ENCODE measurements around the gene LYRM1. TPM values are rescaled to one million over a fixed set of nuclear protein-coding genes. Genes with fewer than 3 reads are reported as not detected.
A peak's percentile ranks its signal among the peaks of the same experiment; 100 is the strongest.

The LYRM1 gene
- total RNA-seq, 1 donor from 2014 or later = 23.2 TPM

DNA sequence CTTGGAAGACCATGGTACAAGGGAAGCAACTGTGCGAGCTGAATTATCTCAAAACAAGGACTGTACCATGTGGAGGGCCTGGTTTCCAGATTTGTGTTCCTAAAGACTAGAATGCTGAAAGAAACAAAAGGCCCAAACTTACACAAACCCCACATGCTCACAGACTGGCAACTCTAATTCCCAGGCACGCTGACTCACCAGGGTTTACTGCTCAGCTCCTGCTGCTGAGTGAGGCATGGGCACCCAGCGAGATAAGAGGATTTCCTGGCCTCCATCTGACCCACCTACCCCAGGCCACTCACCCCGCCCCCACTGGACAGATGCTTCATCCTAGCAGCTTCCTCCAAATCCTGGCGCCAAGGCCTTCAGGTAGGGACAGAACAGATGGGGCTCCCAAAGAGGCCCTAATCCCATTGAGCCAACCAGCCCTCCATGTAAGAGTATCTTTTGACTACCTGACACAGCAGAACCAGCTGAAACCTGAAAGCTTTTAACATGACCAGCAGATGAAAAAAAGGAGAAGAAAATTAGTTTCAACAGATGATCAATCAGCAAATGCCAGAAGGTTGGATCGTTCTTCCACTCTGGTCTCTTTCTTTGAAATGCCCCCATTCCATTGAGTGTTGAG is 34.3 kb upstream of the LYRM1 start:
- Mint-ChIP-seq H3K27ac (ENCODE audit: unreplicated experiment) (peak overlapping the region; percentile 80), H3K4me1 (ENCODE audit: low read depth, unreplicated experiment) (peaks cover 35% of the 10 kb centered on the region), H3K27me3 (ENCODE audit: unreplicated experiment) (peaks cover 3% of the 10 kb centered on the region), H3K4me3 (ENCODE audit: unreplicated experiment) (no peak overlapping the region), H3K36me3 (ENCODE audit: unreplicated experiment) (no peaks in the 10 kb centered on the region), H3K9me3 (ENCODE audit: unreplicated experiment) (peaks cover 1% of the 10 kb centered on the region)
- peak; percentile 52 for DNase-seq
- TF ChIP-seq, protein P1, sequence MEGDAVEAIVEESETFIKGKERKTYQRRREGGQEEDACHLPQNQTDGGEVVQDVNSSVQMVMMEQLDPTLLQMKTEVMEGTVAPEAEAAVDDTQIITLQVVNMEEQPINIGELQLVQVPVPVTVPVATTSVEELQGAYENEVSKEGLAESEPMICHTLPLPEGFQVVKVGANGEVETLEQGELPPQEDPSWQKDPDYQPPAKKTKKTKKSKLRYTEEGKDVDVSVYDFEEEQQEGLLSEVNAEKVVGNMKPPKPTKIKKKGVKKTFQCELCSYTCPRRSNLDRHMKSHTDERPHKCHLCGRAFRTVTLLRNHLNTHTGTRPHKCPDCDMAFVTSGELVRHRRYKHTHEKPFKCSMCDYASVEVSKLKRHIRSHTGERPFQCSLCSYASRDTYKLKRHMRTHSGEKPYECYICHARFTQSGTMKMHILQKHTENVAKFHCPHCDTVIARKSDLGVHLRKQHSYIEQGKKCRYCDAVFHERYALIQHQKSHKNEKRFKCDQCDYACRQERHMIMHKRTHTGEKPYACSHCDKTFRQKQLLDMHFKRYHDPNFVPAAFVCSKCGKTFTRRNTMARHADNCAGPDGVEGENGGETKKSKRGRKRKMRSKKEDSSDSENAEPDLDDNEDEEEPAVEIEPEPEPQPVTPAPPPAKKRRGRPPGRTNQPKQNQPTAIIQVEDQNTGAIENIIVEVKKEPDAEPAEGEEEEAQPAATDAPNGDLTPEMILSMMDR (IDR thresholded peaks at IDR 0.05; ENCODE audit: partially characterized antibody, unreplicated experiment) = no peak

DNA sequence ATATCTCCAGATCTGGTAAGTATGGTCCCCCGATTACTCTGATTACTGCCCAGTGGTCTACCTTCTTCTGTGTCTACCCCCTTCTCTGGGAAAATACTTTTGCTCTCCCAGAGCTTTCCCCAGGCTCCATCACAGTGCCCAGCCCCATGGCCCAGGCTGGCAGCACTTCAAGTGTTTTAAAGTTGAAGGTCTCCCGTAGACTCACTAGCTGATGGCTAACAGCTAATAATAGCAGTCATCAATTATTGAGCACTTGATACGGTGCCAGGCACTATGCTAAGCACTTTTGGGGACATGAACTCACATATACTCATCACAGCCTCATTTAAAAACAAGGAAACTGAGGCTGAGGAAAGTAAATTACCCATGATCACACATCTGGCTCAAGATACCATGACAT is 33.8 kb upstream of the LYRM1 start:
- Mint-ChIP-seq H3K27ac (ENCODE audit: unreplicated experiment) (peak overlapping the region; percentile 80), H3K36me3 (ENCODE audit: unreplicated experiment) (no peaks in the 10 kb centered on the region), H3K4me1 (ENCODE audit: low read depth, unreplicated experiment) (peaks cover 34% of the 10 kb centered on the region), H3K4me3 (ENCODE audit: unreplicated experiment) (no peak overlapping the region), H3K9me3 (ENCODE audit: unreplicated experiment) (peaks cover 1% of the 10 kb centered on the region), H3K27me3 (ENCODE audit: unreplicated experiment) (peaks cover 3% of the 10 kb centered on the region)
- TF ChIP-seq, protein P1 (IDR thresholded peaks at IDR 0.05; ENCODE audit: partially characterized antibody, unreplicated experiment) = no peak
- DNase-seq = no peak

DNA sequence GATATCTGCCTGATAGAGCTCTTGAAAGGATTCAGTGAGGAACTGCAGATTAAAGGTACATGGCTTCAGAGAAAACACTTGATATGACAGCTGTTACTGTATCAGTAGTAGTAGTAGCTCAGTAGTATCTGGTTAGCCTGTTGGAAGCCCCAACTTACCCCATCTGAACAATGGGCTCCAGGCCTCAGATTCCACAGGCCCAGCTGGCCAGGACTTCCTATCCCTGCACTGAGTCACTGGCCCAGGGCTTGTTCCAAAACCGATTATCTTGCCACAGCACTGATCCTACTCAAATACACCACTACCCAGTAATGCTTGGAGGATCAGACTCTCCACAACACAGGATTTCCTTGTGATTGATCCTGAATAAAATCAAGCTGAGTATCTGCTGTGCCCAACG is 33.0 kb upstream of the LYRM1 start:
- Mint-ChIP-seq H3K27me3 (ENCODE audit: unreplicated experiment) (peaks cover 3% of the 10 kb centered on the region), H3K36me3 (ENCODE audit: unreplicated experiment) (no peaks in the 10 kb centered on the region), H3K27ac (ENCODE audit: unreplicated experiment) (no peak overlapping the region), H3K4me3 (ENCODE audit: unreplicated experiment) (no peak overlapping the region), H3K9me3 (ENCODE audit: unreplicated experiment) (no peaks in the 10 kb centered on the region), H3K4me1 (ENCODE audit: low read depth, unreplicated experiment) (peaks cover 37% of the 10 kb centered on the region)
- DNase-seq = no peak
- TF ChIP-seq, protein P1 (IDR thresholded peaks at IDR 0.05; ENCODE audit: partially characterized antibody, unreplicated experiment) = no peak

DNA sequence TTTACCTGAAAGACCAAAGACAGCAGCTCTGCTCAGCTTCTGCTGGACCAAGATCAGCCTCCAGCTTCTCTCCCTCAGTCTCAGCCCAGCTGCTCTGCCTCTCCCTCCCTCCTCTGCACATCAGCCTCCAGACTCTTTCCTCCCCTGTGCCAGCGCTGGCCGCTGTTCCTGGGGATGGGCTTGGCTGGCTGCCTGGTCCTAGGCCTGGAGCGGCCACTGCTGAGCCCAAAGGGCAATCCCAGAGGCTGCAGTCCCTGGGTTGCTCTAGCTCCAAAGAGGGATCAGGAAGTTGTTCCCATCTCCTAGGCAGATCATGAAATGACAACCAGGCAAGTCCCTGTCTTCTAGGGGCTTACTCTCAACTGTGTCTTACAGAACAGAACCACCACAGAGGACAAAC is 31.7 kb upstream of the LYRM1 start:
- Mint-ChIP-seq H3K9me3 (ENCODE audit: unreplicated experiment) (no peaks in the 10 kb centered on the region), H3K27ac (ENCODE audit: unreplicated experiment) (no peak overlapping the region), H3K4me1 (ENCODE audit: low read depth, unreplicated experiment) (peaks cover 41% of the 10 kb centered on the region), H3K27me3 (ENCODE audit: unreplicated experiment) (peaks cover 3% of the 10 kb centered on the region), H3K4me3 (ENCODE audit: unreplicated experiment) (no peak overlapping the region), H3K36me3 (ENCODE audit: unreplicated experiment) (no peaks in the 10 kb centered on the region)
- TF ChIP-seq, protein P1 (IDR thresholded peaks at IDR 0.05; ENCODE audit: partially characterized antibody, unreplicated experiment) = no peak
- DNase-seq = peak; percentile 28

DNA sequence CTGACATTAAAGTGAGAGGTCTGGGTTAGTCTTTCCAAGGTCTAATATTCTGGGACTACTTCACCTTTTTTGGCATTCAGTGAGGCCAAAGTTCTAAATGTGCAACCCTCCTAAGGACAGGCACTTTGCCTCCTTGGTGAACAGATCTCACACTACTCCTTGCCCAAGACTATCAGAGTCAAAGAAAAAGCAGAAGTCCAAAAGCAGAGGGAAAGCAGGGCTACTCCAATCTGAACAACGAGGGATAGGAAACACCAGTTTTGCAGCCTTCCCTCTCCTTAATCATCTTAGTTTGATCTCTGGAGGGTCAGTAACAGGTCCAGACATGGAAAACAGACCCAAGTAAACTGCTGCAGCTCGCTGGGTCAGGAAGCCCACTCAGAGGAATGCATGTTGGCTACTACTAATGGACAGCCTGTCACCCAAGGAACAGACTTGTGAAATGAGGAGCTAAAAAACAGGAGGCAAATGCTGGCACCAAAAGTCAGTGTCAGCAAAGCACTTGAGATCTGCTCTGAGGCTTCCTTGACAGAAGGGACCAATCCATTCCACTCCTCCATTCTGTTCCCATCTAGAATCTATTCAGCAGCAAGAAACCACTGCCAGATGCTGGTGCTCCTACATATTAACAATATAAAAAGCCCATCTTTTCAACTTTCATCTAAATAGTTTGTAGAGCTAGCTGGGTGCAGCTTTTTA is 30.3 kb upstream of the LYRM1 start:
- peaks cover 3% of the 10 kb centered on the region for H3K27me3 Mint-ChIP-seq (ENCODE audit: unreplicated experiment)
- TF ChIP-seq, protein P1 (IDR thresholded peaks at IDR 0.05; ENCODE audit: partially characterized antibody, unreplicated experiment) = no peak
- peaks cover 41% of the 10 kb centered on the region for H3K4me1 Mint-ChIP-seq (ENCODE audit: low read depth, unreplicated experiment)

More for the DNA sequence above, 30.3 kb upstream of the LYRM1 start:
- H3K4me3 Mint-ChIP-seq (ENCODE audit: unreplicated experiment) = no peak overlapping the region
- H3K9me3 Mint-ChIP-seq (ENCODE audit: unreplicated experiment) = no peaks in the 10 kb centered on the region
- DNase-seq = no peak
- H3K36me3 Mint-ChIP-seq (ENCODE audit: unreplicated experiment) = no peaks in the 10 kb centered on the region
- H3K27ac Mint-ChIP-seq (ENCODE audit: unreplicated experiment) = peak overlapping the region; percentile 67

Measured in glutamatergic neuron (in vitro differentiated cells).